GM19467 (cell line): ENCODE results near the gene RNF5.

Experiments used
- ATAC-seq: cut with Tn5 transposase; IDR thresholded peaks from one replicate; pipeline ENCODE4 v1.9.1; 2021; ENCODE audit warnings: mild to moderate bottlenecking, moderate library complexity; ENCODE audit not compliant: unreplicated experiment

RNF5 gene

DNA sequence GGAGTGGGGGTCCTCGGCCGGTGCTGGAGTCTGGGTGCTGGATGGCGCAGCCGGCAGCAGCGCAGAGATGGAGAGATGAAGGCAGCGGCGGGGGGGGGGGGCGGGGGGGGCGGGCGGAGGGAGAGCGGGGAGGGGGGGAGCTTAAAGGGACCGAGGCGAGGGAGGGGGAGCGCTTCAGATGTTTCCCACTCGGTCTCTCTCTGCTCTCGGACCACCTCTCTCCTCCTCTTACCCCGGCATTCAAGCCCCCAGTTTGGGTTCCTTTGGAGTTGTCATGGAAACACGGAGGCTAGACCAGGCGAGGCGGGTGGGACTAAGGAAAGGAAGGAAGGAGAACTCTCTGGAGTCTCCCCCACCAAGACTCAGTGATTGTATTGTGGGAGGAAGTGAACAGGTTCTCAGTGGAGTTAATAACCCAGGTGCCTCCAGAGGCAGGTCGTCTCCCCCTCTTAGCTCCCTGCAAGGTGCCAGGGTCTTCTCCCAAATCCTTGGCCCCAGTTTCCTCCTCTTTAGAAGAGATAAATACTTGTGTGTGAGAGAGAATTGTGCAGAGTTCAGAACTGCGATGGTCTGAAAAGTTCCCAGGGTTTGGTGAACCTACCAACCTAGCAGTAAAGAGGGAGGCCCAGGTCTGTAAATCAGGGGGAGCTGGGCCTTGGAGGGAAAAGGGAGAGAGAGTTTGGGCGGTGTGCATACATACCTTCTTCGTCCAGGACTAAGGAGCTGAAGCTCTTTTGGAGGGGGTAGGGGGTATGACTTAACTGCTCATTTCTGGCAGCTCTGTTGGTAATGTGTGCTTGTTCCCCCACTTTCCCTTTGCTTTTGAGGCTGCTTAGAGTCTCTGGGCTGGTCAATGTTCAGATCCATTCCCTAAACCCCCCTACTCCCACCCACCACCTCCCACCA, 26.1 kb upstream of the RNF5 start, which contains the start of gene PRRT1:
Gene PRRT1 (minus strand): TSS at position 77 of the 906 bp plus-strand sequence. CDS start 112 bp downstream, outside the sequence.
- ATAC-seq: no peak

DNA sequence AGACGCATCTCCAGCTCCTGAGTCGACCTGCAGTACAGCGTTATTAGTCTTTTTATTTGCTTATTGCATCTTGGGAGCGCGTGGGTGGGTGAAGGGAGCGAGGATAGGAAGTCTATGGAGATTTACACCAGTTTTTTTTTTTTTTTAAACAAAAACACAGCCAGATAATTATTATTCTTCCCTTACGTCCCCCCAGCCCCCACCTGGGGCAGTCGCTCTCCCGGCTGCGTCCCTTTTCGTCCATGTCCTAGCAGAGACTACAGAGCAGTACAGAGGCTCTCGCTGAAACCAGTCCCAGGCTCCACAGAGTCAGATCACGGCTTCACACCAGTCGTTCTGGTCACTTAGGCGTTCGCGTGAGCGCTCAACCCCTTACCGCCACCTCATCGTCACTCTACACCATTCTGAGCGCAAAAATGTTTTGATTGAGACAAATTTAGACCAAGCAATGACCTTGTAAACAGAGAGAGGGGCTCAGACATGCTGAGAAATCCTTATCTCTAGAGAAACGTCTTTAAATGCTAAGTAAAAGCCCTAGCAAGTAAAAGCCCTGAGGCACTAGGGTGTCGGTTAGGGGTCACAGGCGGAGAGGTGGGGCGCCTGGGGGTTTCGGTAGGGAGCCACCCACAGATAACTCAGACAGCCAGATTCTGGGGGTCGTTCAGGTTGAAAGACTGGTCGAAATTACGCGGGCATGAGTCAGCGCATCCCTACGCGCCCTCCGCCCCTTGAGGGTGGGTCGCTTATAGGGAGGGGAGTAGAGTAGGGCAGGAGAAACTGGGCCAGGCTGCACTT, 25.2 kb upstream of the RNF5 start:
- ATAC-seq: no peak

DNA sequence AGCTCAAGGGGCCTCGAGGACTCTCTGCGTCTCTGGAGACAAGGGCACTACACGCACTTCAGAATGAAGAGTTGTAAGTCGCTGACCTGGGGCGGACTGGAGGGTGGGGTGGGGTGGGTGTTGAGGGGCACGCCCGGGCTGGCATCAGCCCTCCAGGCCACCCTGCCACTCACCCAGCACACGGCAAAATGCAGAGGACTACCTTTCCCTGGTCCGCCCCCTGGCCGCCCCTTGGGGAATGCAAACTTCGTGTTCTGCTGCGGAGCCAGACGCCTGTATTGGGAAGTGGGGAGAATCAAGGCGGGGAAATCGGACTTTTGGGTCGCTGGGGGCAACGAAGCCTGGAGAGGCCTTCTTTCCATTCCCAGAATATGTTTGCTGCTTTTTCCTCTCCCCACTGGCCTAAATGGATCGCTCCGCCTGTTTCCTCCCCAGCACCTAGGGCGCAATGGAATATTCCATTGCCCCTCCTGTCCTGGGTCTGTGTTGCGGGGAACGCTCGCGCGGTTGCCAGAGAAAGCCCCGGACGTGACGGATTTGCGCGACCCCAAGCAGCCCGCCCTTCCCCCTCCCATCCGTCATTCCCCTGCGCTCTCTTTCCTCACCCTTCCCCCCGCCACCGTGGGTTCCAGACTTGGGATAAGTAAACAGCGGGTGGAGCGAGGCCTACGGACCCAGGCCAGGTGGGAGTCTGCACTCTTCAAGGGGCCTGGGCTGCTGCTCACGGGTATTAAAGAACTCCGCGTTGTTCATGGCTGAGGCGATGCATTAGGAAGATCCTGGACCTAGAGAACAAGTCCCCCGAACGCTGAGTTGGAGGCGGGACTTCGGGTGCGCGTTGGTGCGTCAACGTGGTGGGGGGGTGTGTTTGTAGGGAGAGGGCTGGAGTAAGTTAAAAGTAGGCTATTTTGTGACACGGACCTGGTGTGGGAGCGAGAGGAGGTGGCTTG, 24.4 kb upstream of the RNF5 start, which contains the start of gene PPT2:
Gene PPT2 (plus strand): TSS at position 578 of the 950 bp plus-strand sequence. CDS start 454 bp downstream, outside the sequence.
- no peak for ATAC-seq

DNA sequence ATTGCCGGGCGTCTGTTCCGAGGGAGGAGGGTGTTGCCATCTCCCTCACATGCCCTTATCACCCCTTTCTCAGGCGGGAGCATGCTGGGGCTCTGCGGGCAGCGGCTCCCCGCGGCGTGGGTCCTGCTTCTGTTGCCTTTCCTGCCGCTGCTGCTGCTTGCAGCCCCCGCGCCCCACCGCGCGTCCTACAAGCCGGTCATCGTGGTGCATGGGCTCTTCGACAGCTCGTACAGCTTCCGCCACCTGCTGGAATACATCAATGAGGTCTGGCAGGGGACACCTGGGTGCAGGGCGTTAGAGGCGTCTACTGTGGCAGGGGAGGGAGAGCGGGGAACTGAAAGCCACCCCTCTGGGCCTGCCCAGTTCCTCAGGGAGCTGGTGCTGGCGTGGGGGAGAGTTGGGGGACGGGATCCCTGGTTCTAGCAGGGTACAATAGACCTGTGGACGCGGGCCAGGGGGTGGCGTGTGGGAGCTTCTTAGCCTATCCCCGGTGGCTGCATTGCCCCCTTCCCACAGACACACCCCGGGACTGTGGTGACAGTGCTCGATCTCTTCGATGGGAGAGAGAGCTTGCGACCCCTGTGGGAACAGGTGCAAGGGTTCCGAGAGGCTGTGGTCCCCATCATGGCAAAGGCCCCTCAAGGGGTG, 23.6 kb upstream of the RNF5 start:
- ATAC-seq: no peak

DNA sequence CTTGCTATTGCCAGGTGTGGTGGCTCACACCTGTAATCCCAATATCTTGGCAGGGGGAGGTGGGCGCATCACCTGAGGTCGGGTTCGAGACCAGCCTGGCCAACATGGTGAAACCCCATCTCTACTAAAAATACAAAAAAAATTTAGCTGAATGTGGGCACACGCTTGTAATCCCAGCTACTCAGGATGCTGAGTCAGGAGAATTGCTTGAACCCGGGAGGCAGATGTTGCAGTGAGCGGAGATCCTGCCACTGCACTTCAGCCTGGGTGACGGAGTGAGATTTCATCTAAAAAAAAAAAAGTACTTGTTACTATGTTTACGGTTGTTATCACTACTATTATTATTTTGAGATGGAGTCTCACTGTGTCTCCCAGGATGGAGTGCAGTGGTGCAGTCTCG, 21.3 kb upstream of the RNF5 start:
- ATAC-seq: no peak

DNA sequence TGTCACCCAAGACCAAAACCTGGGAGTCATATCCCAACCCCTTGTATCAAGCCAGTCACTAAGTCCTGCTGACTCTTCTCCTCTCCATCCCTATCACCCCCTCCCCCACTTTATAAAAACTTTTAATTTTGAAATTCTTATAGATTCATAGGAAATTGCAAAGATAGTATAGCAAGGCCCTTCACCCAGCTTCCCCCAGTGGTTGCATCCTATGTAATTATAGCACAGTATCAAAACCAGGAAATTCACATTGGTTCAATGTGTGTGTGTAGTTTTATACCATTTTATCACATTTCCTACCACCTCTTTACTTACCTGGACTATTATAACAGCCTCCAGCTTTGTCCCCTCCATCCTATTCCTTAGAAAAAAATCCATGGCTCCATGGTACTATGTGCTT, 20.2 kb upstream of the RNF5 start:
- no peak for ATAC-seq

DNA sequence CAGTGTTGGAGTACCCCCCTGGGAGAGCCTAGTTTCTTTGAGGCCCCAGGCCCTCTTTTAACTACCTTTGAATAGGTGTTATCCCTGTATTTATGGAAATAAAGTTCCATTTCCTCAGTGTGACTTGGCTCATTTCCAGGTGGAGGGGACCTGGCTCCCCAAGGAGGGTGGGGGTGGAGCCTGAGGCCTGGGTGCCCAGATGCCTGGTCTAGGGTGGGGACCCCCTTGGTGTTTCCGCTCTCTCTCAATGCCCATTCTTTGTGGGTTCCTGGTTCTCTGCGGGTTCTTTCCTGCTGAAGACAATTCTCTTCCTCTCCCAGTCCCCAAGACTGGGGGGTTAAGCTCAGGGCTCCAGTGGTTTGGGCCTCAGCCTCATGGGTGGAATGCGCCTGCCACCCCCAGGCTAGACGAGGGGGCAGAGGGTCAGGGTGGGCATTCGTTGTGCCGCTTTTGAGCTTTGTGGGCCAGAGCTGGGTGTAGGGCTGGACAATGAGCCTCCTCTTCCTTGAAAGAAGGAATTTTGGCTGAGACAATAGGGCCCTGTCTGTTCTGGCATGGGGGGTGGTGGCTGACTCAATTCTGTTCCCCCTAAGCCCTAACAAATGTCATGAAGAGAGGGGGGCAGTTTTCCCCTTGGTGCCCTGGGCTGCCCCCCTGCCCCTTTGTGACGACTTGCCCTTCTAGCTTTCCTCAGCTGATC, 14.5 kb upstream of the RNF5 start:
- no peak for ATAC-seq

DNA sequence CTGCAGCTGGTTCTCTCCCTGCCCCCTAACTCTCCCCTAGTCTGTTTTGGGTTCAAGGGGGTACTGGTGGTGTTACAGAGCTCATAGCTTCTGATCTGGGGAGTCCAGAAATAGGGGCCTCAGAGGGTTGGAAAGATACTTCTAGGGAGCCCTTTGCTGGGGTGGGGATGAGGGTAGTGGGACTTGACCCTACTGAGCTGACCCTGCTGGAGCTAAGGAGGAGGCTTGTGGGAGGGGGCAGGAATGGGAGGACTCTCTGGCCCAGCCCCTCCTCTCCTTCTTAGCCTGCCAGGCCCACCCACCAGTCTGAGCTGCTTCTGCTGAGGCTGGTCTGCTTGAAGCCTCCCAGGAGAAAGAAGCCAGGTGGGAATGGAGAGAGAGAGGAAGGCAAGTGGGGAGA, 13.9 kb upstream of the RNF5 start, which contains the start of gene EGFL8:
Gene EGFL8 (plus strand): TSS at position 301 of the 400 bp plus-strand sequence. CDS start 1,571 bp downstream, outside the sequence.
- no peak for ATAC-seq

DNA sequence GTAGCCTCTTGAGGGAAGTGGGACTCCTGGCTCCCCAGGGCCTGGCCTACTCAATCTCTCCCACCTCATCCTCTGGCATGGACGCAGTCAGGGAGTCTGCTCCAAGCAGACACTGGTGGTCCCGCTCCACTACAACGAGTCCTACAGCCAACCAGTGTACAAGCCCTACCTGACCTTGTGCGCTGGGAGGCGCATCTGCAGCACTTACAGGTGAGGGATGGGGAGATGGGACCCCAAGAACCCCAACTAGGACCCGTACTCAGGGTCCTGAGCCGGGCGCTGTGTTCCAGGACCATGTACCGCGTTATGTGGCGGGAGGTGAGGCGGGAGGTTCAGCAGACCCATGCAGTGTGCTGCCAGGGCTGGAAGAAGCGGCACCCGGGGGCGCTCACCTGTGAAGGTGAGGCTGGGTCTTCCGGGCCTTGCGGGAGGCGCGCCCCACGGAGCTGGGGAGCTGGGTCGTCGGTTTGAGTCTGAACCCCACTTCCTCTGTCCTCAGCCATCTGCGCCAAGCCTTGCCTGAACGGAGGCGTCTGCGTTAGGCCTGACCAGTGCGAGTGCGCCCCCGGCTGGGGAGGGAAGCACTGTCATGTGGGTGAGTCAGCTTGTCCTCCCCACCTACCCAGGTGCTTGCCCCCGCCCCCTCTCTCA, 11.7 kb upstream of the RNF5 start:
- no peak for ATAC-seq

DNA sequence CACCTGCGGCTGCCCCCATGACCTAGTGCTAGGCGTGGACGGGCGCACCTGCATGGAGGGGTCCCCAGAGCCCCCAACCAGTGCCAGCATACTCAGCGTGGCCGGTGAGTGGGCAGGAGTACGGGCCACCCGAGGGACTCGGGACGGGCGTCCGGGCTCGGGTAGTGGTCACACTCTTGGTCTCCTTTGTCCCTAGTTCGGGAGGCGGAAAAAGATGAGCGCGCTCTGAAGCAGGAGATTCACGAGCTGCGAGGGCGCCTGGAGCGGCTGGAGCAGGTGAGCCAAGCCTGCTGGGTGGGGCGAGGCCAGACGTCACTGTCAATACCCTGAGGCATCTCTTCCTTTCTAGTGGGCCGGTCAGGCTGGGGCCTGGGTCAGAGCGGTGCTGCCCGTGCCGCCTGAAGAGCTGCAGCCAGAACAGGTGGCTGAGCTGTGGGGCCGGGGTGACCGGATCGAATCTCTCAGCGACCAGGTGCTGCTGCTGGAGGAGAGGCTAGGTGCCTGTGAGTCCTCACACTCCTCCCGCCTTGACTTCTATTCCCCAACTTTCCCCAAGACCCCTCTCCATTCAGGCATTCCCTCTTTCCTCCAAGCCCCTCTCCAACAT, 10.9 kb upstream of the RNF5 start:
- ATAC-seq: no peak

DNA sequence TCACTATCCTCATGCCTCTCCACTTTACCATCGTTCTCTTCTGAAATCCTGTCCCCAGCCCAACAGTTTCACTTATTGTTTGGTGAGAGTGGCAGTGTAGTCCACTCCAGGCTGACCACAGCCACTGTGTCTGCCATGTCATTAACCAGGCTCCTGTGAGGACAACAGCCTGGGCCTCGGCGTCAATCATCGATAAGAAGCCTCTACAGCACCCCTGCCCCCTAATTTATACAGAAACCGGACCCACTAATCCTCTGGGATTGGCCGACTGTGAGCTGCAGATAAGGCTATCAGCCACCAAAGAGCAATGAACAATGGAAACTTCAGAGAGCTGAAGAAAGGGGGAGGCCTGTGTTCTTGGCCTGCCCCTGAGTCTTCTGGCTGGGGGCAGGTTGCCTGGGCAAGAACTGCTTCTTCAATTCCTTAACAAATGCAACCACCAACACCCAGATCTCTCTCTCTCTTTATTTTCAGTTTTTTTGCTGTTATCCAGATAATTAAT, 10.4 kb upstream of the RNF5 start:
- no peak for ATAC-seq

DNA sequence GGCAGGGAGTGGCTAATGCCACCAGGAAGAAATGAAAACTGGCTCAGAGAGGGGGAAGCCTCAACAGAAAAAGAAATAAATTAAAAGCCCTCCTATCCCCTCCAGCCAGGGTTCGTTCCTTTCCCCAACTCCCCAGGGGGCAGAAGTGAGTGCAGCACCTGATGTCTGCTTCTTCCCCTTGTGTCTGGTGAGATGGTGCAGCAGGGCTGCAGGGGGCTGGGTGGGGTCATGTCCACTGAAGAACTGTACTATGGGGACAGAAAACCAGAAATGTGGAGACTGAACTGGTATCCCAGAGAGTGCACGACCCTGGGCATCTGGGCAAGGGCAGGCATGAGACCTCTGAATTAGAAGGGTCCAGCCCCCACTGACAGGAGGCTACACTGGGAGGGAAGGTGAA, 9.9 kb upstream of the RNF5 start:
- no peak for ATAC-seq

DNA sequence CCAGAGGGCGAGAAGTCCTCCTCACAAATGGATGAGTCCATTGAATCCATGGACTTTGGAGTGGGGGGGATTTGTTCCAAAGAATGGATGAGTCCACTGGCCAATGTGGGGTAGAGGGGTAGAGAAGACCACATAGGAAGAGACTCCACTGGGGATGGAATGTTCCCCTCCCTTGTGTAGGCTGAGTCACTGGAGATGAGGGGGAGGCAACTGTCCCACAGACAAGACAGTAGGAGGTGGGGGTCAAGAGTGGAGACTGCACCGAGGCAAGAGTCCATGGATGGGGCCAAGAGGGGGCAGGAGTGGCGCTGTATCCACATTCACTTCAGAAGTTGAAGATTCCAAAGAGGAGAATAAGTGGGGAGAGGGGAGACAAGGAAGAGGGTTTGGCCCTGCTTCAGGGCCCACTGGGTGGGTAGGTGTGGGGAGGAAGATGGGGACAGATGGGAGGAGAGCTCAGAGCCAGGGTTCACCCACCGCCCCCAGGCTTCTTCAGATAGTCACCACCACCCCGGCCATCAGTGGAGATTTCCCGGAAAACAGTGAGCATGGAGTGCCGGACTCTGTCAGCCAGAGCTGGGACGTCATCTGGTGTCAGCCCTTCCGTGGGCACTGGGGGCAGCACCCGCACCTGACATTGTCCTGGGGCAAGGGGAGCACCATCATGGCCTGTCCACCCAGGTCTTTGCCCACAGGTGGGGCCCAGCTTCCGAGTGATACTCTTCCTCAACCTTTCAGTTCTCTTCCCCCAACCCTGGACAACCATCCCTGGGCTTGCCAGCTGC, 9.2 kb upstream of the RNF5 start:
- no peak for ATAC-seq

DNA sequence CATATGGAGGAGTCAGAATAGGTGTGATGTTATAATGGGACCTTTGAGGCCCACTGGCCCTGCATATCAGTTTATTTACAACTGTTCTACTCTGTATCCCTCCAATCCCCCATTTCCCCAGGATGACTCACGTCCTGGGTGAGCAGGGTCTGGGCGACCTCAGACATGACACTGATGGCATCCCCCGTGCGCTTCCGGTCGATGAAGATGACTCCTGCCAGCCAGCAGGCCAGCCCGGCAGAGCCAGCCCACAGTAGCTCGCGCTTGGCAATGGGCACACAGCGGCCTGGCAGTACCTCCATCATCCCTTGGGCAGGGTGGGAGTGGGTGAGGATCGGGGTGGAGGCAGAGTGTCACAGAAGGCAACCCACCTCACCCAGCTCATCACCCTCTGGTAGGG, 7.9 kb upstream of the RNF5 start:
- ATAC-seq: no peak

DNA sequence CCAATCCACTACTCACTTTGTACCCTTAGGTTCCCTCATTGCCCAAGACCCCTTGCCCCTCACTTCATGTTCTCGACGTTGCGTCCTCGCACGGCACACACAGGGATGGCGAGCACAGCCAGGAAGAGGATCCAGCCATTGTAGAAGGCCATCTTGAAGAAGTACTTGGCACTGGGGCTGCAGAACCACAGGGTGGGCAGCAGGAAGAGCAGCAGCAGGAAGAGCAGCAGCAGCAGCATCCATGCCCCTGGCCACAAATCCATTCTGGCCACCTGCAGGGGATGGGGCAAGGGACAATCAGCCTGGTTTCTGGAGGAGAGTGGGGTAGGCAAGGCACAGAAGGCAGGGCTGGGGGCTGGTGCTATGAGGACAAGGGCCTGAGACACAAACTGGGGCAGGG, 7.0 kb upstream of the RNF5 start:
- ATAC-seq: no peak

DNA sequence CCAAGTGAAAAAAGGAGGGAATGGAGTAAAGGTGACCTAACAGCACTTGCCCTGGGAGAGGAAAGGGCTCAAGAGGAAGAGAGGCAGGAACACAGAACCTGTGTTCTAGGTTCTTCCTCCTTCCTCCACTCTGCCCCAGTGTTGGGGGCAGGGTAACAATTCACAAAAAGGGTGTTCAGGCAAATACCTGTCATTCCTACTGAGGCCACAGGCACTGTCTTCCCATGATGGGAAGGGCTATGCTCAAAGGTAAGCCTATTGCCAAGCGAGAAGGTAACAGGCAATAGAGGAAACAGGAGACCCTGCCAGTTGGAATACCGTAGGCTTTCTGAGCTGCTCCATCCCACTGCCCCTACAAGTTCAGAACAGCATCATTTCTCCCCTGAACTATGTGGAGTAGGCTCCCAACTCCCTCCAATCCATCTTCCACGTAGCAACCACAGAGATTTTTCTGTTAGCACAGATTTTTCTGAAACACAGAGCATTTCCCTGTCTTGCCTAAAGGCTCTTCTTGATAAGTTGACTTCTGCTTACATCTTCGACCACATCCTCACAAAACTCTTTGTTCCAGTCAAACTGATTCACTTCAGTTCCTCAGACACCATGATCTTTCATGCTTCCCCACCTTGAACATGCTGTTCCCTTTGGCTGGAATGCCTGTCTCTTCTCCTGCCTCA, 5.0 kb upstream of the RNF5 start:
- ATAC-seq: no peak

DNA sequence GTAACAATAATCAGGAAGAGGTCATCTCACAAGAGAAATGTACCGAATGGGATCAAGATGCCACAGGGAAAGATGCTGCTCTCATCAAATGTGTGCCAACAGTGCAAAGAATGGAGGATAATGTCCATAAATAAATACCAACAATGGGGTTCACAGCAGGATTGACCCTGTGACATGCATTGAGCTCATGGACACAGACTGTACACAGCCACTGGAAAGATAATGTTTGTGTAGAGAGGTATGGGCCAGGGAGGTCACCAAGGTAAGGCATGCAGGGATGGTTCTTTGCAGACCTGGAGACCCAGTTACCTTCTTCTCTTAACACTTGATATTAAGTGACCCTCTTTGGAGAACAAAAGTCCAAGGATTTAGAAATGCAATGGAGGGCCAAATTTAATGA, 3.8 kb upstream of the RNF5 start:
- ATAC-seq: no peak
